Measurements from ENCODE around the gene OSBPL5. TPM values are rescaled to one million over a fixed set of nuclear protein-coding genes. Genes with fewer than 3 reads are reported as not detected.

The OSBPL5 gene
- total RNA-seq, 4 donors from 2014 or later: 12.9 to 64.2 (median 22.3) TPM

DNA sequence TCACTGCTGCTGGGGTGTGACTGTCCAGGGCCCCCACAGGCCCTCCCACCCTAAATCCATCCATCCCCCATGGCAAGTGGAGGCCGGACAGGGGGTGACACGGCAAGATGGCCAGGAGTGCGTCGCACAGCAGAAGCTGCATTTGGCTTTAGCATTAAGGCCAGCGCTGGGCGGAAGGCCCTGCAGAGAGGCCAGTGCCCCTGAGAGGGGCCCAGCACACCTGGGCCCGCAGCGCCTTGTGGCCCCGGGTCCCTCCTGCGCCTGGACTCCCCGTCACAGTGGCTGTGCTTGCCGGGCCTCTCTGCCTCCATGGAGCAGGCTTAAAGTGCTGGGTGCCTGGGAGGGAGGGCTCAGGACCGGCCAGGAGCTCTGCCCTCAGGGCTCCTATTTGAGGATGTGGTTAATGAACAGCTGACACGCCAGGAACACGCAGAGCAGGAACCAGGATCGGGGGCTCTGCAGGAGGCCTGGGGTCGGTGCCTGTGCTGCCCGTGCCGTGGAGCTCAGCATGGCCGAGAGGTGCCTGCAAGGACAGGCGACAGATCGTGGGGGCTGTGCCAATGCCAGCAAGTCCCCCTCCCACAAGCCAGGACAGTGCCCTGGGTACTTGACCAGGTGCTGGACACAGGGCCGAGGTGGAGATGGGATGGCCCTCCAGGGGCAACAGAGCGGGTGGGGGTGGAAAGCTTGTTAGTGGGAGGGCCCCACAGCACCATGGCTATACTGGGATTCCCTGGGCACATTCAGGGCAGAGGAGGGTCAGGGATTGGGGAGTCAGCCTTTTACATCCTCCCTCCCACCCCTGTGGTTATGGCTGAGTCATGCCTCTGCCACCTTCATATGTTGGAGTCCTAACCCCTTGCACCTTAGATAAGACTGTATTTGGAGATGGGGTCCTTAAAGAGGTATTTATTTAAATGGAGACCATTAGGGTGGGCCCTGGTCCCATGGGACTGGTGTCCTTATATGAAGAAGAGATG, 77.0 kb downstream of the OSBPL5 start:
- no peak for TF ChIP-seq CTCF (IDR thresholded peaks at IDR 0.05; ENCODE audit: low read depth)

GRCh38 chr11:3087373-3087772, 77.7 kb downstream of the OSBPL5 start:
- no peak for TF ChIP-seq CTCF (IDR thresholded peaks at IDR 0.05; ENCODE audit: low read depth)

GRCh38 chr11:3086671-3087150, 78.4 kb downstream of the OSBPL5 start:
- TF ChIP-seq CTCF (IDR thresholded peaks at IDR 0.05; ENCODE audit: low read depth): no peak

DNA sequence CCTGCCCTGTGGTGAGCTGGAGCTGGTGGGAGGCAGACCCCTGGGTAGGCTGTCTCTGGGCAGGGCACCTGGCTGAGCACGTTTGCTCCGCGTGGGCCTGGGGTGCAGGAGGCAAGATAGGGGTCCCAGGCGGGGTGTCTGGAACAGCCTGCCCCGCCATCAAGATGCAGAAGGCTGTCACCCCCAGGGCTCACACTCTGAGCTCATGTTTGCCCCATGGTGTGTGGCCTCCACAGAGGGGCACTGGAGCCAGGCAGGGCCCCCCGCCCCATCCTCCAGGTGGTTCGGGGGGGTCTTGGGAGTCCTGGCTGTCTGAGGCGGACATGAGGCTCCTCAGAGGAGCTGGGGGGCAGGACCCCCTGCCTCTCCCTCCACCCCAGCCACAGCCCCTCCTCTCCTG, 79.0 kb downstream of the OSBPL5 start:
- TF ChIP-seq CTCF (IDR thresholded peaks at IDR 0.05; ENCODE audit: low read depth): no peak

GRCh38 chr11:3085052-3085451, 80.1 kb downstream of the OSBPL5 start:
- TF ChIP-seq CTCF (IDR thresholded peaks at IDR 0.05; ENCODE audit: low read depth): no peak

DNA sequence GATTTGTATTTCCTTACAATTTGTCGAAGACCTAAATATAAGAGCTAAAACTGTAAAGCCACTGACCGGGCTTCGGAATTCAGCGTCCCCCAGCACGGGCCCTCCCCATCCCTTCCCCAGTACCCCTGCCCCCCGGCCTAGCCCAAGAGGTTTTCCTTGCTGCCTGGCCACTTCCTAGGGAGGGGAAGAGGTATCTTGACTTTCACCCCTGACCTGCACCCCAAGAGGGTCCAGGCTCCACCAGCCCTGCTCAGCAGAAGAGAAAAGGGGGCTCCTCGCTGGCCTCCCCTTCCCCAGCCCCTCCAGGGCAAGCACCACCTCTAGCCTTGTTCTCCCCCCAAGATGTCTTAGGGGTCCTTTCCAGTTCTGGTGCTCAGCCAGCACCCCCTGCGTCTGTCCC, 81.8 kb downstream of the OSBPL5 start:
- TF ChIP-seq CTCF (IDR thresholded peaks at IDR 0.05; ENCODE audit: low read depth): no peak

DNA sequence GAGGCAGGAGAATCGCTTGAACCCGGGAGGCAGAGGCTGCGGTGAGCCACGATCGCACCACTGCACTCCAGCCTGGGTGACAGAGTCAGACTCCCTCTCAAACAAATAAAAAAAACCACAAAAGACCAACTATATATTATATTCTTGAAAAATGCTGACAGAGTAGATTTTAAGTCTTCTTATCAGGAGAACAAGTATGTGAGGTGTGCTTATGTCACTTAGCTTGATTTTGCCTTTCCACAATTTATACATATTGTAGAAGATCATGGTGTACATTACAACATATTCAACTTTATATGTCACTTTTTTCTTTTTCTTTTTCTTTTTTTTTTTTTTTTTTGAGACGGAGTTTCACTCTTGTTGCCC, 83.7 kb downstream of the OSBPL5 start:
- TF ChIP-seq CTCF (IDR thresholded peaks at IDR 0.05; ENCODE audit: low read depth): no peak

Measured in subcutaneous adipose tissue (tissue), 4 donors.